ENCODE results near the gene MAML3.

DNA sequence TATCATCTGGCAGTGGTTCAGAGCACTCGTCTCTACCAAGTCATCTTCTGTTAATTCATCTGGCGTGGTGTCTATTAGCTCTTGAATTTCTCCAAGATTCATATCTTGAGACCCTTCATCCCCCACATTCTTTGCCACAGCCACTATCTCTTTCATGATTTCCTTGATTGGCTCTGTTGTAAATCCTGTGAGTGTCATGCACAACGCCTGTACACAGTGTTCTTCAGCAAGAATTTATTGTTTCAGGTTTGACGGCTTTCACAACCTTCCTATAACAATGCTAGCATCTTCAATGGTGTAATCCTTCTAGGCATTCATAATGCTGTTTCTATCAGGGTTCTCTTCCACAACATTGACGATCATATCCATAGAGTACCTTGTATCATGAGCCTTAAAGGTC lies 457.5 kb downstream of the MAML3 start:
- TF ChIP-seq, protein P1, sequence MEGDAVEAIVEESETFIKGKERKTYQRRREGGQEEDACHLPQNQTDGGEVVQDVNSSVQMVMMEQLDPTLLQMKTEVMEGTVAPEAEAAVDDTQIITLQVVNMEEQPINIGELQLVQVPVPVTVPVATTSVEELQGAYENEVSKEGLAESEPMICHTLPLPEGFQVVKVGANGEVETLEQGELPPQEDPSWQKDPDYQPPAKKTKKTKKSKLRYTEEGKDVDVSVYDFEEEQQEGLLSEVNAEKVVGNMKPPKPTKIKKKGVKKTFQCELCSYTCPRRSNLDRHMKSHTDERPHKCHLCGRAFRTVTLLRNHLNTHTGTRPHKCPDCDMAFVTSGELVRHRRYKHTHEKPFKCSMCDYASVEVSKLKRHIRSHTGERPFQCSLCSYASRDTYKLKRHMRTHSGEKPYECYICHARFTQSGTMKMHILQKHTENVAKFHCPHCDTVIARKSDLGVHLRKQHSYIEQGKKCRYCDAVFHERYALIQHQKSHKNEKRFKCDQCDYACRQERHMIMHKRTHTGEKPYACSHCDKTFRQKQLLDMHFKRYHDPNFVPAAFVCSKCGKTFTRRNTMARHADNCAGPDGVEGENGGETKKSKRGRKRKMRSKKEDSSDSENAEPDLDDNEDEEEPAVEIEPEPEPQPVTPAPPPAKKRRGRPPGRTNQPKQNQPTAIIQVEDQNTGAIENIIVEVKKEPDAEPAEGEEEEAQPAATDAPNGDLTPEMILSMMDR (IDR thresholded peaks at IDR 0.05): no peak
- TF ChIP-seq EP300 (IDR thresholded peaks at IDR 0.05) (no peak), POLR2A (IDR thresholded peaks at IDR 0.05) (no peak), POLR2AphosphoS5 (IDR thresholded peaks at IDR 0.05) (no peak)

All from upper lobe of left lung (tissue), 4 donors.